Erythroblast (primary cell): ENCODE data around the gene NKX6-2.

ENCODE experiments used
- GATA1 ChIP-seq: IDR thresholded peaks from 2 replicates; pipeline ENCODE4 v1.6.1; 2011; ENCODE audit warnings: low read depth, mild to moderate bottlenecking, control low read depth, low read length, moderate library complexity
- POLR2A ChIP-seq: IDR thresholded peaks from 2 replicates; pipeline ENCODE4 v1.6.1; 2011; ENCODE audit warnings: mild to moderate bottlenecking, low read length

DNA sequence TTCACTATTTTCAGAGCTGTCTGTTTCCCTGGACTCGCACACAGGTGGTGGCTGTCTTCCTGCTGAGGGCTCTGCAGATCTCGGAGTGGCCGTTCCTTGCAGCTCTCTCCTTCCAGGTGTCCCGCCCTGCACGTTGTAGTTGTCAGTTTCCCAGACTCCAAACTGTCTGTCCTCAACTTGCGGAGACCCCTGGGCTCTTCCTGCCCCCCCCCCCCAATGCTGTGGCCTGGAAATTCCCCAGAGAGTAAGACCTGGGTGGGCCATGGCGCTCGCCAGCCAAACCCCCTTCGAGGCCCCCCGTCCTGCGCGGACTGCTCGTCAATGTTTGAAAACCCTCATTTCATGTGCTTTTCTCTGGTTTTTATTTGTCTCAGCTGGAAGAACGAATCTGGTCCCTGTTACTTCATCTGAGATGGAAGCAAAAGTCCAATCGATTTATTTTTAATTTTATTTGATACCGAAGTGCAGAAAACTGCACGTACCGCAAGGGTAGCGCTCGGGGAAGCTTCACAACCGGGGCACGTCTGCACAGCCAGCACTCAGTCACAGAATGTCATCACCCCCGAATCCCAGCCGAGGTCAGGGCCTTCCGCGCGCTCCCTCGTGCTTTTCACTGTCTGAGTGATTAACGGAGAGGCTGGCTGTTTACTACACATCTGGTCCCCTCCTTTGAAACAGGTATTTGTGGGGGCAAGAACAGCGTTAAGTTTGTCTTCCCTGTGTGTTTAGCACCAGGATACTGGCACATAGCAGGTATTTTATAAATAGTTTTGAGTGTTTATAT is 46.4 kb upstream of the NKX6-2 start:
- TF ChIP-seq POLR2A (no peak), GATA1 (no peak)
